HepG2 (cell line): ENCODE measurements around the gene APC2. TPM values are rescaled to one million over a fixed set of nuclear protein-coding genes. Genes with fewer than 3 reads are reported as not detected.

Experiments
- ARID2 ChIP-seq: sonication (generic); formaldehyde crosslinking; IDR thresholded peaks from 2 replicates; pipeline ENCODE4 v1.8.1; 2022; ENCODE audit warnings: mild to moderate bottlenecking, missing genetic modification reagents, borderline replicate concordance
- E2F1 ChIP-seq: sonication (generic); formaldehyde crosslinking; IDR thresholded peaks from 2 replicates; pipeline ENCODE4 v1.5.0; 2020; ENCODE audit warnings: missing genetic modification reagents
- HNF1B ChIP-seq: sonication (generic); formaldehyde crosslinking; IDR thresholded peaks from 2 replicates; pipeline ENCODE4 v1.5.1; 2020; ENCODE audit warnings: mild to moderate bottlenecking, moderate library complexity, missing genetic modification reagents
- HNRNPL ChIP-seq: fragments of 200-400 bp; formaldehyde crosslinking; IDR thresholded peaks from 2 replicates; pipeline ENCODE4 v1.6.1; 2017; ENCODE audit warnings: mild to moderate bottlenecking, low read depth, low read length
- LCORL ChIP-seq, 2 experiments: fragments of 450-650 bp in 1 of 2; sonication (generic) in 1 of 2; formaldehyde crosslinking in 1 of 2; IDR thresholded peaks; 2 replicates each; pipeline versions ENCODE4 v1.5.0 to v1.6.1; 2017 to 2020; ENCODE audit warnings: antibody characterized with exemption in 1 of 2, missing genetic modification reagents in 1 of 2
- MXD4 ChIP-seq: IDR thresholded peaks from 2 replicates; pipeline ENCODE4 v1.6.1; 2016; ENCODE audit warnings: mild to moderate bottlenecking, missing biosample characterization, missing genetic modification reagents
- TMF1 ChIP-seq: sonication (generic); formaldehyde crosslinking; IDR thresholded peaks from 2 replicates; pipeline ENCODE4 v1.8.1; 2022; ENCODE audit warnings: low read depth, missing genetic modification reagents
- U2AF2 ChIP-seq: fragments of 200-400 bp; formaldehyde crosslinking; IDR thresholded peaks from 2 replicates; pipeline ENCODE4 v1.6.1; 2017; ENCODE audit warnings: low read depth, mild to moderate bottlenecking, low read length
- ZBTB33 ChIP-seq: sonication (generic); formaldehyde crosslinking; IDR thresholded peaks from 2 replicates; pipeline ENCODE4 v1.4.0; 2020; ENCODE audit warnings: missing genetic modification reagents
- ZGPAT ChIP-seq: IDR thresholded peaks from 2 replicates; pipeline ENCODE4 v1.6.1; 2016; ENCODE audit warnings: mild to moderate bottlenecking
- ZHX2 ChIP-seq, 2 experiments: sonication (generic) in 1 of 2; formaldehyde crosslinking in 1 of 2; IDR thresholded peaks; 2 replicates each; pipeline versions ENCODE4 v1.6.1 to v1.9.0; 2014 to 2022; ENCODE audit warnings: antibody characterized with exemption in 1 of 2, borderline replicate concordance in 1 of 2, inconsistent platforms in 1 of 2, low read depth in 1 of 2, missing genetic modification reagents in 1 of 2
- ZNF121 ChIP-seq: sonication (generic); formaldehyde crosslinking; IDR thresholded peaks from 2 replicates; pipeline ENCODE4 v1.5.0; 2020; ENCODE audit warnings: mild to moderate bottlenecking, missing genetic modification reagents
- ZNF234 ChIP-seq: sonication (generic); formaldehyde crosslinking; conservative IDR thresholded peaks from 2 replicates; pipeline ENCODE4 v1.5.1; 2020; ENCODE audit warnings: mild to moderate bottlenecking, missing genetic modification reagents
- ZNF431 ChIP-seq: sonication (generic); formaldehyde crosslinking; IDR thresholded peaks from 2 replicates; pipeline ENCODE4 v1.9.0; 2022; ENCODE audit warnings: missing genetic modification reagents, low read depth, mild to moderate bottlenecking, borderline replicate concordance
- ZNF746 ChIP-seq: sonication (generic); formaldehyde crosslinking; IDR thresholded peaks from 2 replicates; pipeline ENCODE4 v1.8.0; 2022; ENCODE audit warnings: mild to moderate bottlenecking, missing genetic modification reagents
- polyA plus RNA-seq, 8 experiments: library from polyadenylated mRNA; depleted of rRNA in 3 of 8; stranded (reverse) in 7 of 8; unstranded in 1 of 8; fragments of >200 nt; fragmentation: Illumina TruSeq in 4 of 8; extraction: Trizol in 4 of 8; gene quantifications; 2 replicates each; pipeline versions ENCODE4 v1.2.1 to v1.2.3, GENCODE V29; 2011 to 2016; ENCODE audit warnings: low read depth in 4 of 8, missing spikeins in 1 of 8, mixed read lengths in 1 of 8; ENCODE audit not compliant: insufficient read depth in 1 of 8
- total RNA-seq, 5 experiments: library from RNA; depleted of rRNA; stranded (reverse); fragments of >200 nt; fragmentation: Illumina TruSeq; extraction: Trizol; gene quantifications; 2 replicates each; pipeline ENCODE4 v1.2.3, GENCODE V29; 2016; ENCODE audit warnings: low read depth in 1 of 5

The APC2 gene
- total and polyA plus RNA-seq, 2 of the 13 experiments (the other 11 are each of a cell fraction or from before 2014, with no cell fraction given) = 0.08 to 0.22 TPM

GRCh38 chr19:1491114-1491848, 41.4 kb downstream of the APC2 start, which contains the start of gene REEP6 (continued):
- peak; percentile 12; the same call in 1 of the 2 replicates for TF ChIP-seq ZGPAT (CRISPR knock-in tag)
- 0 out of 2 replicates have a peak, but pooled peaks have one; percentile 18 for TF ChIP-seq HNRNPL
- no peak for TF ChIP-seq LCORL (IDR thresholded peaks at IDR 0.05)
- TF ChIP-seq LCORL (CRISPR knock-in tag; IDR thresholded peaks at IDR 0.05) = peak; percentile 36; the same call in 1 of the 2 replicates
- peak; percentile 86; the same call in 1 of the 2 replicates for TF ChIP-seq TMF1
- no peak for TF ChIP-seq U2AF2
- peak; percentile 48 for TF ChIP-seq MXD4
- no peak for TF ChIP-seq ZHX2 (IDR thresholded peaks at IDR 0.05; ENCODE audit: low read depth)
- 0 out of 2 replicates have a peak, but pooled peaks have one; percentile 65 for TF ChIP-seq ZHX2 (CRISPR knock-in tag; IDR thresholded peaks at IDR 0.05; ENCODE audit: borderline replicate concordance)
- no peak for TF ChIP-seq ZNF234 (CRISPR knock-in tag)
- TF ChIP-seq ZBTB33 = no peak
- TF ChIP-seq ZNF431 (CRISPR knock-in tag) = 0 out of 2 replicates have a peak, but pooled peaks have one; percentile 61
- TF ChIP-seq ZNF121 (CRISPR knock-in tag) = peak; percentile 57; the same call in 1 of the 2 replicates
- TF ChIP-seq ZNF746 (CRISPR knock-in tag) = peak; percentile 71; the same call in 1 of the 2 replicates
- TF ChIP-seq E2F1 (CRISPR knock-in tag) = no peak
- TF ChIP-seq HNF1B (CRISPR knock-in tag) = no peak
- TF ChIP-seq ARID2 = 0 out of 2 replicates have a peak, but pooled peaks have one; percentile 71
